HG02970 (cell line): ENCODE data around the gene KRTAP12-2.
"Not testable (repeated sequence)": the region's sequence is repeated elsewhere in the genome, so short reads cannot be mapped to it uniquely, and the experiment has no call there.

Source experiments
- ATAC-seq: cut with Tn5 transposase; IDR thresholded peaks from one replicate; pipeline ENCODE4 v1.9.1; 2021; ENCODE audit warnings: mild to moderate bottlenecking, moderate library complexity, moderate number of reproducible peaks; ENCODE audit not compliant: unreplicated experiment, low FRiP score

Gene KRTAP12-2

GRCh38 chr21:44653656-44654575, 12.8 kb downstream of the KRTAP12-2 start:
- ATAC-seq, result no peak

DNA sequence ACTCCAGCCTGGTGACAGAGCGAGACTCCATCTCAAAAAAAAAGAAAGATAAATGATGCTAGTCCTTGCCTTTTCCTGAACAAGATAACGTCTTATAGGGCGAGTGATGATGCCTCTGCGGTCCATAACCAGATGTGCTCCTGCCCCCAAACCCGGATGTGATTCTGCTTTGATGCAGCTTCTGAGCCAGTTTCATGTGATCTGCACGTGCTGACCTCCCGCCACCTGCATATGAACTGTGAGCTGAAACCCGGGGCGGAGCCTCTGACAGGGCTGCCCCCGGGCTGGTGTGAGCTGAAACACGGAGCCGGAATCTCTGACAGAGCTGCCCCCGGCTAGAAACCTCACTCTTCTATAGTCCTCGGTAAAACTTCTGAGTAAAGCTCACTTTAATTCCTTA, 13.6 kb downstream of the KRTAP12-2 start:
- no peak for ATAC-seq

DNA sequence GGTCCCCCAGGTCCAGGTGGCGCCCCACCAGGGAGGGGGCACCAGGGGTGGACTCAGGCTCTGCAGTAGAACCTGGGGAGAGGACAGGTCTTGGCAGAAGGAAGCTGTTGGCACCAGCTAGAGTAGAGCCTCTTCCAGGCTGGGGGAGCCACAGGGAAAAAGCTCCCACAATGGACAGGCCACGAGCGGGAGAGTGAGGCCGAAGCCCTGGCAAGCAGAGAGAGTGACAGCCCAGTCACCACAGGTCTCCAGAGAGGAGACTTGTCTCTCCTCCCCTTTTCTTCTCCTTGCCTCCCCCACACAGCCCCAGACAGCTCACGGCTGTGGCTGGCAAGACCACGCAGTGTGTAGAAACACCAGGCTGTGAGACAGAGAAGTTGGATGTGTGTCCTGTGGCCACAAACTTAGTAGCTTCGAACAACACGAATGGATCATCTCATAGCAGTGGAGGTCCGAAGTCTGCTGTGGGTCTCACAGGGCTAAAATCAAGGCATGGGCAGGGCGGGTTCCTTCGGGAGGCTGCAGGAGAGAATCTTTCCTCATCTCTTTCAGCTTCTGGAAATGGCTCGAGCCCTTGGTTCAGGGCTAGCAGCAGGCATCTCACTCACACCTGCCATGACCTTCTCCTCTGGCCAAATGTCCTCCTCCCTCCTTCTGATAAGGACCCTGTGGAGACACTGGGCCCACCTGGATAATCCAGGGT, 15.6 kb downstream of the KRTAP12-2 start:
- no peak for ATAC-seq

- no peak for ATAC-seq
These were observed 16.3 kb downstream of the KRTAP12-2 start for GRCh38 chr21:44650265-44650972.

DNA sequence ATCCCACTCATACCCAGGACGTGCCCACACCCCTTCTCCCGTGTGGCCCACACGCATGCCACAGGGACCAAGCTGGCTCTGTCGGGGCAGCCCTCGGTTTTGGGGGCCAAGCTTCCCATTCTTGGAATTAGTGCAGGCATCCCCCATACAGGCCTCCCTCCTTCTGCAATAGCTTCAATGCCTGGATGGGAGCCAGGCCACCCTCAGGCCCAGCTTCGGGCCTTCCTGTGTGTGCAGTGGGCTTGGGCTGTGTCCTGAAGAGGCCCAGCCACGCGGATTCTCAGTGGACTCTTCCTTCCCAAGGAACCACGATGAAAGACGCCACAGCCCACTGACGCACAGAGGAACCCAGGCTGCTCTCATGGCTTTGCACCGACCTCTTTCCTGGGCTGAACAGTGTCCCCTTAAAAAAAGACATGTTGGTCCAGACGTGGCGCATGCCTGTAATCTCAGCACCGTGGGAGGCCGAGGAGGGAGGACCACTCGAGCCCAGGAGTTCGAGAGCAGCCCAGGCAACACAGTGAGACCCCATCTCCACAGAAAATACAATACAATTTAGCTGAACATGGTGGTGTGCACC, 17.1 kb downstream of the KRTAP12-2 start:
- ATAC-seq, result no peak

DNA sequence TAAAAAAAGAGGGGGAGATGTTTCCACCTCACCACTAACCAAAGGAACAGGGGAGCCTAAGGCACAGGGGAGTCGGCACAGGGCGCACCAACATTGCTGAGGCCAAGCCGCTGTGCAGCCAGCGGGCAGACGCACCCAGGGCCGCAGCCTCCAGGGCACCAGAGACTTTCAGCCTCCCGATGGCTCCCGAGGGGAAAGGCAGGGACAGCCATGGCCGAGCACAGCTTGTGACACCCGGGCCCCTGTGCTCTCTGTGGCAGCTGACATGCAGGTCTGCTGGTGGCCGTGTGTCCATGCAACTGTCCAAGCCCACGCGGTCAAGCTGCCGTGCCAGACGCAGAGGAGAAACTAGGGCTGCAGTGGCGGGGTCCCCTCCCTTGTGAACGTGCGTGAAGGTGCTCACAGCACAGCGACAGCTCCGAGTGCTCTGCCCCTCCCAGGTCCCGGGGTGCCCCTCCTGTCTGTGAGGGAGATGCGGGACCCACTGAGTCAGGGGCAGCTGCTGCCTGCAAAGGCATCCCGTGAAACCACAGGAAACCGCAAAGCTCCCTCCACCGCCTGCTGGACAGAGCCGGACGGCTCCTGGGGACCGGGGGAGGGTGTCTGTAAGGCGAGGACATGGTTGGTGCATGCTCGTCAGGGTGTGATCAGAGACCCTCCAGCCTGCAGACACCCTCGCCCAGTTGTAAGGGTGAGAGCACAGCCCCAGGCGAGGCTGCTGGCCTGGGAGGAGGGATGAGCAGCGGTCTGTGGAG, 18.0 kb downstream of the KRTAP12-2 start:
- ATAC-seq, result no peak

DNA sequence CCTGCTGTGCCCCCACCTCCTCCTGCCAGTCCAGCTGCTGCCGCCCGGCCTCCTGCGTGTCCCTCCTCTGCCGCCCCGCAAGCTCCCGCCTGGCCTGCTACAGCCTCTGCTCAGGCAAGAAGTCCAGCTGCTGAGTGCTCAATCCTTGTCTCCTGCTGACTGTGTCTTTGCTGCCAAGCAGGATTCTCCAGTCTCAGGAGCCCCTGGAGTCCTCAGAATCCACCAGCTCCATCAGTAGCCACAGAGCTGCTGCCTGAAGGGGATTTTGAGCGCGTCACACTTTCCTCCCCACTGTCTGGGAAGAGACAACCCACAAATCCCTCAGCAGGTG, 19.5 kb downstream of the KRTAP12-2 start:
- ATAC-seq, result no peak

GRCh38 chr21:44646366-44647221, 20.1 kb downstream of the KRTAP12-2 start, which contains the start of gene KRTAP10-11:
Gene KRTAP10-11 (plus strand): TSS chr21:44646414. CDS start chr21:44646459, 45 bp downstream.
- not testable (repeated sequence) for ATAC-seq

DNA sequence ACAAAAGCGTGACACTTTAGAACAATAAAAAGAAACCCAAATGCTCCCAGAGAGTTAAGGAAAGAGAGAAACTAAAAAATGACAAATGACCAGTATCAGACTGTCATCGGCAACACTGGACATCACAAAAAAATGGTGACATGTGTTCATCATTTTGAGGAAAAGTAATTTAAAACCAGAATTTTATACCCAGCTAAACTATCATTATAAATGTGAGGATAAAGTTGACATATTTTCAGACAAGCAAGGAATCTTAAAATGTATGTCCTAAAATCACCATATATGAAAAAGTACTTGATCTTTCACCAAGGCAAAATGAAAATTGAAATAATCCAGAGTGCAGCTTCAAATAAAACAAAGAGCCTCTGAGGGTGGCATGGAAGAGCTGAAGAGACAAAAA, 21.8 kb downstream of the KRTAP12-2 start:
- no peak for ATAC-seq

DNA sequence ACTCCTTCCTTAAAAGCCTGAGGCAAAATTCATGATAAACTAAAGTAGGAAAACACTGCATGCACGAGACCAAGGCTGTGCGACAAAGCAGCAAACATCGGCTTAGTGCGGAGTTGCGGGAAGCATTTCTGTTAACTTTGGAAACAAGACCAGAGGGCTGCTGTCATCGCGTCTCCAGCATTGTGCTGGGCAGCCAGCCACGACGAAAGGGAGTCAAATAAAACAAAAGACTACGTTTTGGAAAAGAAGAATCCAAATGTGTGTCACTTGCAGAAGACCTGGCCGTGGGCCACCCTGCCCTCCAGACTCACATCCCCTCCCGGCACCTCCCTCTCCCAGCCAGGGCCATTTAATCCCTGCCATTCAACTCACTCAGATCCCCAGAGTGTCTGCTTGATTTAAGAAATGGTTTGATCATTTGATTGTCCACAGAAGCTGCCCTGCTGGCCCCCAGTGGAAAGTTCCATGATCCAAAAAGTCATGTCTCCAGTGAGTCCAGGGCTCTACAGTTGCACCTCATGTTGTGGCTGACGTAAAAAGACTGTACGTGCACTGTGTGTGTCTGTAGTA, 22.9 kb downstream of the KRTAP12-2 start:
- no peak for ATAC-seq

DNA sequence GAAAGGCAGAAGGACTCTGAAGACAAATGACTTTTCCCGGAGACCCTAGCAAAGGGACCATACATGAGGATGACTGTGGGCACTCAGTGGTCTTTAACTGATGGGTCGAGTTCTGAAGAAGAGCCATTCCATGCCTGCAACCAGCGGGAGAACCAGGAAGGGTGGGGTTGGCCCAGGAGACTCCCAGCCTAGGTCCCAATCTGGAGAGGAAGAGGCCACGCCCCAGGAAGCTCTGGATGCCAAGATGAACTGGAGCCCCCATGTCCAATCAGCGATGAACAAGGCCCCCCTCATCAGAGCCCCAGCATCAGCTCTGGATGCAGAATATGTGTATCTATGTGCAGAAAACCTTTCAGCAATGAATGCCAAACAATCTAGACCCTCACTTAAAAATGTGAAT, 26.0 kb downstream of the KRTAP12-2 start:
- no peak for ATAC-seq

GRCh38 chr21:44639331-44639655, 27.4 kb downstream of the KRTAP12-2 start:
- no peak for ATAC-seq

DNA sequence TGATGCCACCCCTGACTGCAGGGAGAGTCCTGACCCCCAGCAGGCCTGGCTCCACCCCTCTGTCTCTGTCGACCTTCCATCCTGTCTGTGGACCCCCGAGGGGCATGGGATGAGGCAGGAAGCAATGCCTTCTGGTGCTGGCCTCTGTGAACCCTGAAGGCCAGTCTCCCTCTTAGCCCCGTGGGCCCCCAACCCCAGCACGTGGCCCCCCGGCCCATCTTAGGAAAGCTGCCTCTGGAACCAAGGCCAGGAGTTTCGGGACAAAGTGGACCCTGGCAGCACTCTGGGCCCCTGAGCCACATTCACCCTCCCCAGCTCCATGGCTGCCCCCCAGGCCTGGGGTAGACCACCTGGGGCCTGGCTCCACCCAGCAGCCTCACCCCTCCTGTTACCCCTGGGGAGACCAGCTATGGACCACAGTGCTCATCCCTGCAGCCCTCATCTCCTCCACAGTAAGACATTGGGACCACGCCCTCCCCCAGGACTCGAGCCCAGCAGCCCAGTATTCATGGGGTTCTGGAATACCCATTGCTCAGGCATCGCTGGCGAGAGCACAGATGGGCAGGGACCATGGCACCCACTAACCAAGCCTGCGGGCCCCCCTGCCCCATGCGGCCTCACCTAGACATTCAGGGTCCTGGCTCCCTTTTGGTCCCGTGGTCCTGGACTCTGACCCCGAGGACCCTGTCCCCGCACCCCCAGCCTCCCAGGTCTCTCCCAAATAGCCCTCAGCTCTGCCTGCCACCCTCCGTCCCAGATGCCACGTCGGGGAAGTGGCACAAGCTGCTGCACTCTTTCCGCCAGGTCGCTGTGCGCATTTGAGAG, 28.0 kb downstream of the KRTAP12-2 start:
- not testable (repeated sequence) for ATAC-seq

GRCh38 chr21:44637851-44638348, 28.8 kb downstream of the KRTAP12-2 start:
- ATAC-seq, result not testable (repeated sequence)

DNA sequence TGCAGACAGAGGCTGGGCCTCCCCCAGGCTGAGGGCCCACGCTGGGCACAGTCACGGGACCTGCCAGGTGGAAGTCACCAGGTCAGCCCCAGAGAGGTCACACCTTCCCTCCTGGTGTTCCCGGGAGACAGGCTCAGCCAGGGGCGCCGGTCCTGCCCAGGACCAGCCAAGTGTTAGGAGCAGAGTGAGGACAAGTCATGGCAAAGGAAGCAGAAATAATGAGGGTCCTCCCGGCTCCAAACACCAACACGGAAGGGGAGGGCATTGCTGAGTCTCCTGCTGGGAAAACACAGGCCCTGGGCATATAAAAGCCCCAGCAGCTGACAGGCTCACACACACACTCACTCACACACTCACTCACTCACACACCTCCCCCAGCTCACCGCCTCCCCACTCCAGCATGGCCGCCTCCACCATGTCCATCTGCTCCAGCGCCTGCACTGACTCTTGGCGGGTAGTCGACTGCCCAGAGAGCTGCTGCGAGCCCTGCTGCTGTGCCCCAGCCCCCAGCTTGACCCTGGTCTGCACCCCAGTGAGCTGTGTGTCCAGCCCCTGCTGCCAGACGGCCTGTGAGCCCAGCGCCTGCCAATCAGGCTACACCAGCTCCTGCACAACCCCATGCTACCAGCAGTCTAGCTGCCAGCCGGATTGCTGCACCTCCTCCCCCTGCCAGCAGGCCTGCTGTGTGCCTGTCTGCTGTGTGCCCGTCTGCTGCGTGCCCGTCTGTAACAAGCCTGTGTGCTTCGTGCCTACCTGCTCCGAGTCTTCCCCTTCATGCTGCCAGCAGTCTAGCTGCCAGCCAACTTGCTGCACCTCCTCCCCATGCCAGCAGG, 29.5 kb downstream of the KRTAP12-2 start, which contains the start of gene KRTAP10-10:
TSS of gene KRTAP10-10 (plus strand) at position 339 of the 833 bp plus-strand sequence. CDS start at position 401, 62 bp downstream.
- ATAC-seq, result no peak

DNA sequence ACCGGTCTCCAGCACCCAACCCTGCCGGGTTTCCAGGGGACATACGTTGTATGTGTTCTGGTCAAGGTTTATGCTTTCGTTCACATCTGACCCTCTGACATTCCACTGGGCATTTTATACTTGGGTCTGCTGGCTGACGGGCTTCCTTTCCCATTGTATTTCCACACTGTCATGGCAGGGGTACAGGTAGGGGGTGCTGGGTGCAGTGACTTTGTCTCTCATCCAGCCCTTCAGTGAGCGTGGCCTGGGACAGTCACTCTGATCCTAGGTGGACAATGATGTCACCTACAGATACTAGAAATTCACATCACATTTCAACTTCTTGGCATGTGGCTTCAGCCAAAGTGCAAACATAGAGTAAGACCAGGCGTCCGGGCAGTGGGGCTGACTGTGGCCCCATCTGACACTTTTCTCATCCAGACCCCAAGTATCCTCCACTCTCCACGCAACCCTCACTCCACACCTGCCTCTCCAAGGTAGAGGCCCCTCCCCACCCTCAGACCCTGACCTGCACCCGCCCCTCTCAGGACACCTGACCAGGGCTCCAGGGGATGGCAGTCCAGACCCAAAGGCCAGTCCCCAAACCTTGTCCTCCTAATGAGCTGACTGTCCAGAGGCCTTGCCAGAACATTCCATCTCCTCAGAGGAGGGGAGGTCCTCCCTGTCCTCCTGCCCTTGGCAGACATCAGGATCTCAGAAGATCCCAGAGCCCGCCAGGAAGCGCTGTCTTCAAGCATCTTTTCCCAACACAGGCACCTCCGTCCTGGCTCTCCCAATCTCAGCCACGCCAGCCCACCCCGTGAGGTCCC, 30.3 kb downstream of the KRTAP12-2 start:
- ATAC-seq, result no peak
